ENCODE measurements around the gene P2RX7. TPM values are rescaled to one million over a fixed set of nuclear protein-coding genes. Genes with fewer than 3 reads are reported as not detected.

Gene P2RX7
- total and polyA plus RNA-seq, 2 donors (not counting 3 experiments of a cell fraction or from before 2014, with no cell fraction given): 1.3 to 8.1 TPM

DNA sequence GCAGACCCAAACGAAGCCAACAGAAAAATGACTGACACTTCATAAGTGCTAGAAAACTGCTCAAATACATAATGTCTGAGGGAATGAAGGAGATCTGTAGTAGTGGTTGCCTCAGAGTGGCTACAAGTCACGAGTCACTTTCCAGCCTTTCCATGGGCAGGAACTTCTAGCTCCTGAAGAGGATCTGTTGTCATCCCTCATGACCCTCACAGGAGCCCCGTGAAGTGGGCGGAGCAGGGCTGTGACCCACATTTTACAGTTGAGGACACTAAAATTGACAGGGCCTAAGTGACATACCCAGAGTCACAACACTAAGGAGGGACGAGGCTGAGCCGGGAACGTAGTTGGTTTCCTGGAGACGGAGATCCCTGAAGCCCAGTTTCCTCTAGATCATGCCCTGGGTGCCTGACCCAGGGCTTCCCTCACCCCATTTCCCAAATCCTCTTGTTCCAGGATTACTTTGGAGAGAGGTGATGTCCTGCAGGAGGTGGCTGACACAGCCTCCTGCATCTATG, 45.8 kb upstream of the P2RX7 start:
- Histone ChIP-seq H3K27me3 (ENCODE audit: control insufficient read depth in 2 of 2, insufficient read depth in 2 of 2, low read length in 2 of 2) (no peaks in the 10 kb centered on the region), H4K20me1 (replicated peaks; ENCODE audit: control insufficient read depth, extremely low read depth, insufficient read depth, low read length) (no peaks in the 10 kb centered on the region), H2AFZ (ENCODE audit: low read depth, low read length) (no peak overlapping the region), H3K79me2 (ENCODE audit: control insufficient read depth, insufficient read depth, low read length) (no peaks in the 10 kb centered on the region), H3K9me3 (replicated peaks; ENCODE audit: control insufficient read depth, insufficient read depth, low read length) (no peaks in the 10 kb centered on the region), H3K9me1 (replicated peaks; ENCODE audit: control insufficient read depth, extremely low read depth, insufficient read depth, low read length) (no peaks in the 10 kb centered on the region), H3K27ac (ENCODE audit: insufficient read depth, low read depth, low read length) (no peak overlapping the region), H3K4me3 (replicated peaks in 1 of 3; ENCODE audit: insufficient read depth in 1 of 3, low read depth in 1 of 3, low read length in 3 of 3) (no peak overlapping the region), H3K9ac (replicated peaks; ENCODE audit: extremely low read depth, insufficient read depth, low read length) (no peak overlapping the region), H3K4me1 (ENCODE audit: control insufficient read depth, extremely low read depth, insufficient read depth, low read length) (peaks cover 3% of the 10 kb centered on the region), H3K4me2 (ENCODE audit: insufficient read depth, low read length) (no peak overlapping the region), H3K36me3 (ENCODE audit: control insufficient read depth in 2 of 2, extremely low read depth in 1 of 2, insufficient read depth in 2 of 2, low read length in 2 of 2) (no peaks in the 10 kb centered on the region)
- intact Hi-C loops (cut with micrococcal nuclease) (no loop called here), dilution Hi-C loops (cut with MboI; ENCODE audit: extremely low pct_ligation_motif_present, low sequenced_read_pairs) (no loop called here)
- FAIRE-seq (no peak), DNase-seq (ENCODE audit: low read depth, low spot score) (no peak)
- no TSS peak for BruUV-seq (replicated peaks)
- POLR2A ChIA-PET: no interaction called here
- CTCF ChIA-PET: interaction anchor here (2.3 kb wide), 1 partner anchor 27 kb away, joined by 7 read pairs; no protein-coding TSS in a partner anchor
- TF ChIP-seq, protein P1, sequence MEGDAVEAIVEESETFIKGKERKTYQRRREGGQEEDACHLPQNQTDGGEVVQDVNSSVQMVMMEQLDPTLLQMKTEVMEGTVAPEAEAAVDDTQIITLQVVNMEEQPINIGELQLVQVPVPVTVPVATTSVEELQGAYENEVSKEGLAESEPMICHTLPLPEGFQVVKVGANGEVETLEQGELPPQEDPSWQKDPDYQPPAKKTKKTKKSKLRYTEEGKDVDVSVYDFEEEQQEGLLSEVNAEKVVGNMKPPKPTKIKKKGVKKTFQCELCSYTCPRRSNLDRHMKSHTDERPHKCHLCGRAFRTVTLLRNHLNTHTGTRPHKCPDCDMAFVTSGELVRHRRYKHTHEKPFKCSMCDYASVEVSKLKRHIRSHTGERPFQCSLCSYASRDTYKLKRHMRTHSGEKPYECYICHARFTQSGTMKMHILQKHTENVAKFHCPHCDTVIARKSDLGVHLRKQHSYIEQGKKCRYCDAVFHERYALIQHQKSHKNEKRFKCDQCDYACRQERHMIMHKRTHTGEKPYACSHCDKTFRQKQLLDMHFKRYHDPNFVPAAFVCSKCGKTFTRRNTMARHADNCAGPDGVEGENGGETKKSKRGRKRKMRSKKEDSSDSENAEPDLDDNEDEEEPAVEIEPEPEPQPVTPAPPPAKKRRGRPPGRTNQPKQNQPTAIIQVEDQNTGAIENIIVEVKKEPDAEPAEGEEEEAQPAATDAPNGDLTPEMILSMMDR (IDR thresholded peaks at IDR 0.05; ENCODE audit: extremely low read depth in 1 of 2, insufficient read depth in 1 of 2, low read depth in 1 of 2, low read length in 2 of 2): no peak
- TF ChIP-seq, protein P2, sequence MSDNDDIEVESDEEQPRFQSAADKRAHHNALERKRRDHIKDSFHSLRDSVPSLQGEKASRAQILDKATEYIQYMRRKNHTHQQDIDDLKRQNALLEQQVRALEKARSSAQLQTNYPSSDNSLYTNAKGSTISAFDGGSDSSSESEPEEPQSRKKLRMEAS (IDR thresholded peaks at IDR 0.05; ENCODE audit: insufficient read depth, insufficient read length): no peak
- no peak for TF ChIP-seq MYC (IDR thresholded peaks at IDR 0.05; ENCODE audit: low read depth, low read length)

DNA sequence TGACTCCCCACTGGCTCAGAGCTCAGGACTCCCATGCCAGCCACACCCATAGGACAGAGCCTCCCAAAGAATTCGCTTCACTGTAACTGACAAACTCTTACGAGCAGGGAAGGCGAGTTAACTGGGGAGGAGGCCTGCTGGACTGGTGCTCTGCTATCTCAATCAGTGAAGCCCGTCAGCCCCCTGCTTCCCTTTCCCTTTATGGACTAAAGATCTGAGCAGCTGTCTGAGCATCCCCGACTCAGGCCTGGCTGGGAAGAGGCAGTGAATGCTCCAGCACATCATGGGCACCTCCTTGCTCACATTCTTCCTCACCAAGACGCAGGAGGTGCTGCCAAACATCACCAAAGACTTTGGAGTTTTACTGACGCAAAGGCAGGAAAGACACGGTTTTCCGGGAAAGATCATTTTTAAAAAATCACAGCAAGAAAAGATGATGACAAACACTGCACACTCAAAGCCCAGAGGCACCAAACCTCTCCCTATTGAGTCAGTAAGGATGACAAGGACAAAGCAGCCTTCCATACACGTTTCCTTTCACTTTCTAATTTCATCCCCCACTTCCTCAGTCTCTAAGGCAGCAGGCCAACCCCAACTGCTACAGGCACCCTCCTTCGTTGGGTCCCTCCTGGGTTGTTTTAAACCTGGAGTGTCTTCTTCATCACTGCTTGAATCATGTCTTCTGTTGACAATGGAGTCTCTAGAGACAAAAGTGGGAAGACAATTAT, 45.0 kb upstream of the P2RX7 start:
- ChIA-PET POLR2A (no interaction called here), CTCF (no interaction called here)
- Histone ChIP-seq H3K27me3 (ENCODE audit: control insufficient read depth in 2 of 2, insufficient read depth in 2 of 2, low read length in 2 of 2) (no peaks in the 10 kb centered on the region), H3K36me3 (ENCODE audit: control insufficient read depth in 2 of 2, extremely low read depth in 1 of 2, insufficient read depth in 2 of 2, low read length in 2 of 2) (no peaks in the 10 kb centered on the region), H2AFZ (ENCODE audit: low read depth, low read length) (no peak overlapping the region), H3K79me2 (ENCODE audit: control insufficient read depth, insufficient read depth, low read length) (no peaks in the 10 kb centered on the region), H3K4me3 (replicated peaks in 1 of 3; ENCODE audit: insufficient read depth in 1 of 3, low read depth in 1 of 3, low read length in 3 of 3) (no peak overlapping the region), H3K9me1 (replicated peaks; ENCODE audit: control insufficient read depth, extremely low read depth, insufficient read depth, low read length) (no peaks in the 10 kb centered on the region), H3K4me1 (ENCODE audit: control insufficient read depth, extremely low read depth, insufficient read depth, low read length) (peaks cover 3% of the 10 kb centered on the region), H3K4me2 (ENCODE audit: insufficient read depth, low read length) (no peak overlapping the region), H3K9me3 (replicated peaks; ENCODE audit: control insufficient read depth, insufficient read depth, low read length) (no peaks in the 10 kb centered on the region), H3K9ac (replicated peaks; ENCODE audit: extremely low read depth, insufficient read depth, low read length) (no peak overlapping the region), H3K27ac (ENCODE audit: insufficient read depth, low read depth, low read length) (no peak overlapping the region), H4K20me1 (replicated peaks; ENCODE audit: control insufficient read depth, extremely low read depth, insufficient read depth, low read length) (no peaks in the 10 kb centered on the region)
- BruUV-seq (replicated peaks): no TSS peak
- dilution Hi-C loops (cut with MboI; ENCODE audit: extremely low pct_ligation_motif_present, low sequenced_read_pairs) (no loop called here), intact Hi-C loops (cut with micrococcal nuclease) (no loop called here)
- no peak for TF ChIP-seq POLR2AphosphoS5 (IDR thresholded peaks at IDR 0.05; ENCODE audit: insufficient read depth, low read depth, low read length)
- no peak for TF ChIP-seq MYC (IDR thresholded peaks at IDR 0.05; ENCODE audit: low read depth, low read length)
- FAIRE-seq (no peak), DNase-seq (ENCODE audit: low read depth, low spot score) (no peak)

All from endothelial cell of umbilical vein (primary cell).